Measurements from ENCODE around the gene GLS.
"Not testable (repeated sequence)": the region's sequence is repeated elsewhere in the genome, so short reads cannot be mapped to it uniquely, and the experiment has no call there.

The GLS gene

GRCh38 chr2:190880378-190881083, at the start of gene GLS:
GLS (plus strand) TSS chr2:190880821; CDS start chr2:190881085, 264 bp downstream.
- DNase-seq, result peak; percentile 98

- DNase-seq, result no peak
Measured at GRCh38 chr2:190831941-190832340, 48.7 kb upstream of the GLS start.

- DNase-seq, result no peak
Measured at GRCh38 chr2:190834890-190835208, 45.8 kb upstream of the GLS start.

- peak; percentile 95 for DNase-seq
Measured at GRCh38 chr2:190835303-190835930, 45.2 kb upstream of the GLS start.

GRCh38 chr2:190836767-190837166, 43.9 kb upstream of the GLS start:
- DNase-seq, result no peak

- DNase-seq, result peak; percentile 81
Measured at GRCh38 chr2:190837420-190837819, 43.2 kb upstream of the GLS start.

- DNase-seq, result peak; percentile 87
Measured at GRCh38 chr2:190837952-190838361, 42.7 kb upstream of the GLS start.

GRCh38 chr2:190838492-190838910, 42.1 kb upstream of the GLS start:
- peak; percentile 92 for DNase-seq

GRCh38 chr2:190840569-190841172, 40.0 kb upstream of the GLS start:
- no peak for DNase-seq

- DNase-seq, result peak; percentile 76
Measured at GRCh38 chr2:190841707-190842505, 38.7 kb upstream of the GLS start.

GRCh38 chr2:190842606-190843104, 38.0 kb upstream of the GLS start:
- DNase-seq, result no peak

- DNase-seq, result no peak
Measured at GRCh38 chr2:190843890-190844699, 36.5 kb upstream of the GLS start.

GRCh38 chr2:190844700-190845401, 35.8 kb upstream of the GLS start:
- no peak for DNase-seq

- no peak for DNase-seq
Measured at GRCh38 chr2:190846746-190847145, 33.9 kb upstream of the GLS start.

GRCh38 chr2:190847504-190848081, 33.0 kb upstream of the GLS start:
- peak; percentile 89 for DNase-seq

GRCh38 chr2:190849774-190850173, 30.8 kb upstream of the GLS start:
- DNase-seq, result peak; percentile 92

GRCh38 chr2:190853022-190853421, 27.6 kb upstream of the GLS start:
- not testable (repeated sequence) for DNase-seq

- DNase-seq, result no peak
Measured at GRCh38 chr2:190853531-190854383, 26.9 kb upstream of the GLS start.

- DNase-seq, result no peak
Measured at GRCh38 chr2:190854726-190855125, 25.9 kb upstream of the GLS start.

GRCh38 chr2:190855245-190855644, 25.4 kb upstream of the GLS start:
- no peak for DNase-seq

Data from fibroblast of upper back skin (primary cell).